SU-DHL-6 (cell line): ENCODE results near the gene AGAP3.

Experiments
- H2AFZ ChIP-seq: fragments of 200-600 bp; sonication (generic); 2 replicates; pipeline ENCODE4 v1.6.1; 2014; ENCODE audit warnings: low read depth, mild to moderate bottlenecking, moderate library complexity, mixed read lengths, antibody characterized with exemption, low read length; ENCODE audit not compliant: severe bottlenecking
- H3F3A ChIP-seq: fragments of 200-600 bp; shearing (Covaris generic); 2 replicates; pipeline ENCODE4 v1.6.0; 2016; ENCODE audit warnings: antibody characterized with exemption, mild to moderate bottlenecking; ENCODE audit not compliant: insufficient read depth
- H3K27ac ChIP-seq: fragments of 200-600 bp; sonication (generic); 2 replicates; pipeline ENCODE4 v1.5.1; 2016; ENCODE audit warnings: low read depth, mild to moderate bottlenecking, low read length, moderate library complexity, mixed read lengths
- H3K27me3 ChIP-seq: fragments of 200-600 bp; sonication (generic), shearing (Covaris generic); 2 replicates; pipeline ENCODE4 v1.6.0; 2014; ENCODE audit warnings: mild to moderate bottlenecking, low read length
- H3K36me3 ChIP-seq: fragments of 200-600 bp; sonication (generic); 2 replicates; pipeline ENCODE4 v1.6.1; 2014; ENCODE audit warnings: mild to moderate bottlenecking, low read length, mixed read lengths
- H3K4me2 ChIP-seq: fragments of 300-600, 200-600 bp; shearing (Covaris generic), sonication (generic); 2 replicates; pipeline ENCODE4 v1.6.0; 2014; ENCODE audit warnings: low read length, low read depth, mild to moderate bottlenecking; ENCODE audit not compliant: poor library complexity, severe bottlenecking
- H3K4me3 ChIP-seq: fragments of 200-600 bp; sonication (generic); 2 replicates; pipeline ENCODE4 v1.5.1; 2014; ENCODE audit warnings: antibody characterized with exemption, low read length, mild to moderate bottlenecking, mixed read lengths; ENCODE audit not compliant: insufficient read depth, poor library complexity, severe bottlenecking
- H3K79me2 ChIP-seq: fragments of 200-600 bp; sonication (generic); 2 replicates; pipeline ENCODE4 v1.6.1; 2014; ENCODE audit warnings: mild to moderate bottlenecking, low read length, moderate library complexity; ENCODE audit not compliant: insufficient read depth
- H3K9ac ChIP-seq: fragments of 200-600 bp; sonication (generic); 2 replicates; pipeline ENCODE4 v1.7.0; 2014; ENCODE audit warnings: mild to moderate bottlenecking, low read length
- H3K9me2 ChIP-seq: fragments of 200-600 bp; sonication (generic); replicated peaks from 2 replicates; pipeline ENCODE4 v1.6.1; 2014; ENCODE audit warnings: low read length; ENCODE audit not compliant: insufficient read depth
- H3K9me3 ChIP-seq: fragments of 200-600 bp; sonication (generic); 2 replicates; pipeline ENCODE4 v1.6.1; 2014; ENCODE audit warnings: low read length, mixed read lengths; ENCODE audit not compliant: insufficient read depth
- H4K20me1 ChIP-seq: fragments of 200-600 bp; sonication (generic); 2 replicates; pipeline ENCODE4 v1.6.1; 2014; ENCODE audit warnings: low read depth, mild to moderate bottlenecking, antibody characterized with exemption, low read length, moderate library complexity, mixed read lengths
- EZH2phosphoT487 ChIP-seq: fragments of 200-600 bp; sonication (generic), shearing (Covaris generic); conservative IDR thresholded peaks from 2 replicates; pipeline ENCODE4 v1.6.1; 2018; ENCODE audit warnings: mild to moderate bottlenecking, antibody characterized with exemption, low read length, moderate library complexity, mixed read lengths
- TF ChIP-seq, protein P1 (sequence below): fragments of 200-600 bp; sonication (generic); IDR thresholded peaks from one replicate; pipeline ENCODE4 v1.5.1; 2017; ENCODE audit warnings: antibody characterized with exemption, mild to moderate bottlenecking, low read length, moderate library complexity; ENCODE audit not compliant: insufficient read depth, poor library complexity, severe bottlenecking

Gene AGAP3

DNA sequence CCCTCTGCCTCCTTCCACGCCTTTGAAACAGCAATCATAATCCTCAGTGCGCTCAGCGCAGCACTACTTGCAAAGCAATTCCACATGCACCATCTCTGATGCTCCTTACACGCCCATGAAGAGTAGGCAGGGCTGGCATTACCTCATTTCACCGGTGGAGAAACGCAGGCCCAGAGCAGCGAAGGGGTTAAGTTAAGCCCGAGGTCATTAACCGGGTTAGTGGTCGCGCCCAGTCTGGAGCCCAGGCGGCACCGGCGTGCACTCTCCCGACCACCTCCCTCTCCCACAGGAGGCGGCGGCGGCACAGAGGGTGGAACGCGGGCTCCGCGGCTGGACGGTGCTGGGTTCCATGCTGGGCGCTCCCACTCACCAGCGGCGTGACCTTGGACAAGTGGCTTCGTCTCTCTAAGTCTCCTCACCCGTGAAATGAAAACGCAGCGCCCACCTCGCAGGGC, 6.2 kb upstream of the AGAP3 start:
- Histone ChIP-seq H3K9me2 (no peaks in the 10 kb centered on the region), H3K4me3 (peak overlapping the region; percentile 83), H2AFZ (peak overlapping the region; percentile 42), H3K79me2 (peaks cover 29% of the 10 kb centered on the region), H3K4me2 (peak overlapping the region; percentile 69), H3K27me3 (no peaks in the 10 kb centered on the region), H3K36me3 (no peaks in the 10 kb centered on the region), H3K27ac (peak overlapping the region; percentile 43), H4K20me1 (no peaks in the 10 kb centered on the region), H3F3A (peaks cover 13% of the 10 kb centered on the region; the same call in 1 of the 2 replicates), H3K9me3 (no peaks in the 10 kb centered on the region), H3K9ac (peak overlapping the region; percentile 82)
- TF ChIP-seq, protein P1, sequence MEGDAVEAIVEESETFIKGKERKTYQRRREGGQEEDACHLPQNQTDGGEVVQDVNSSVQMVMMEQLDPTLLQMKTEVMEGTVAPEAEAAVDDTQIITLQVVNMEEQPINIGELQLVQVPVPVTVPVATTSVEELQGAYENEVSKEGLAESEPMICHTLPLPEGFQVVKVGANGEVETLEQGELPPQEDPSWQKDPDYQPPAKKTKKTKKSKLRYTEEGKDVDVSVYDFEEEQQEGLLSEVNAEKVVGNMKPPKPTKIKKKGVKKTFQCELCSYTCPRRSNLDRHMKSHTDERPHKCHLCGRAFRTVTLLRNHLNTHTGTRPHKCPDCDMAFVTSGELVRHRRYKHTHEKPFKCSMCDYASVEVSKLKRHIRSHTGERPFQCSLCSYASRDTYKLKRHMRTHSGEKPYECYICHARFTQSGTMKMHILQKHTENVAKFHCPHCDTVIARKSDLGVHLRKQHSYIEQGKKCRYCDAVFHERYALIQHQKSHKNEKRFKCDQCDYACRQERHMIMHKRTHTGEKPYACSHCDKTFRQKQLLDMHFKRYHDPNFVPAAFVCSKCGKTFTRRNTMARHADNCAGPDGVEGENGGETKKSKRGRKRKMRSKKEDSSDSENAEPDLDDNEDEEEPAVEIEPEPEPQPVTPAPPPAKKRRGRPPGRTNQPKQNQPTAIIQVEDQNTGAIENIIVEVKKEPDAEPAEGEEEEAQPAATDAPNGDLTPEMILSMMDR, result no peak
- no peak for TF ChIP-seq EZH2phosphoT487

DNA sequence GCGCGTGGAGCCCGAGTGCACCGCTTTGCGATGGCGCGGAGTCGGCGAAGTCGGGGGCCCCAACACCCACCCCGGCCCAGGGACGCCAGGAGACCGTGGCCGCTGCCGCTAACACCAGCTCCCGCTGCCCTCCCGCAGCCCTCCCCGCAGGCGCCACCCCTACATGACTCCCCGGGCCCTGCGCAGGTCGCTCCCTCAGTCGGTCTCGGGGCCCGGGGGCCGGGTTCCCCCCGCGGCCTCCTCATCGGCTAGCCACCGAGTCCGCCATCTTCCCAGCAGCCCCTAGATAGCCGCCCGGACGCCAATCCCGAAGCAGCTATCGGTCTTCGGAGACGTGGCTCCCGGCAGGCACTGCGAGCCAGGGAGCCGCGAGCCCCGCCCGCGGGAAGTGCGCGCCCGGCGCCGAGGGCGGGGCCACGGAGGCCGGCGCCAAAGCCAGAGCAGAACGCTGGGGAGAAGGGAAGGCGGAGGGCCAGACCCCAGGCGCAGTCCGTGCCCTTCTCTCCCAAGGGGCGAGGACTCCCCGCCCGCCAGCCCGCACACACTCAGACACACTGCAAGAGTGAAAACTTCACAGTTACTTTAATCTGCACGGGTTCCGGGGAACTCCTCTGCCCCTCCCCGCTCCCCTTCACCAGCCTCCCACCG, 5.6 kb upstream of the AGAP3 start, which contains the start of gene FASTK:
TSS of gene FASTK (minus strand) at position 288 of the 648 bp plus-strand sequence. CDS start at position 245, 43 bp downstream.
- TF ChIP-seq EZH2phosphoT487, result no peak
- TF ChIP-seq, protein P1, result no peak
- H3K27me3 ChIP-seq, result no peaks in the 10 kb centered on the region
- peak within 1 kb of the TSS; percentile 83 for H3K4me3 ChIP-seq
- peak within 1 kb of the TSS; percentile 82 for H3K9ac ChIP-seq
- H3K9me2 ChIP-seq, result no peaks in the 10 kb centered on the region
- peak within 1 kb of the TSS; percentile 69 for H3K4me2 ChIP-seq
- H2AFZ ChIP-seq, result peak within 1 kb of the TSS; percentile 42
- H3K9me3 ChIP-seq, result no peaks in the 10 kb centered on the region
- no peaks in the 10 kb centered on the region for H4K20me1 ChIP-seq
- peaks cover 29% of the 10 kb centered on the region for H3K79me2 ChIP-seq
- no peaks in the 10 kb centered on the region for H3K36me3 ChIP-seq
- H3F3A ChIP-seq, result peaks cover 14% of the 10 kb centered on the region; the same call in 1 of the 2 replicates
- peak within 1 kb of the TSS; percentile 62 for H3K27ac ChIP-seq

DNA sequence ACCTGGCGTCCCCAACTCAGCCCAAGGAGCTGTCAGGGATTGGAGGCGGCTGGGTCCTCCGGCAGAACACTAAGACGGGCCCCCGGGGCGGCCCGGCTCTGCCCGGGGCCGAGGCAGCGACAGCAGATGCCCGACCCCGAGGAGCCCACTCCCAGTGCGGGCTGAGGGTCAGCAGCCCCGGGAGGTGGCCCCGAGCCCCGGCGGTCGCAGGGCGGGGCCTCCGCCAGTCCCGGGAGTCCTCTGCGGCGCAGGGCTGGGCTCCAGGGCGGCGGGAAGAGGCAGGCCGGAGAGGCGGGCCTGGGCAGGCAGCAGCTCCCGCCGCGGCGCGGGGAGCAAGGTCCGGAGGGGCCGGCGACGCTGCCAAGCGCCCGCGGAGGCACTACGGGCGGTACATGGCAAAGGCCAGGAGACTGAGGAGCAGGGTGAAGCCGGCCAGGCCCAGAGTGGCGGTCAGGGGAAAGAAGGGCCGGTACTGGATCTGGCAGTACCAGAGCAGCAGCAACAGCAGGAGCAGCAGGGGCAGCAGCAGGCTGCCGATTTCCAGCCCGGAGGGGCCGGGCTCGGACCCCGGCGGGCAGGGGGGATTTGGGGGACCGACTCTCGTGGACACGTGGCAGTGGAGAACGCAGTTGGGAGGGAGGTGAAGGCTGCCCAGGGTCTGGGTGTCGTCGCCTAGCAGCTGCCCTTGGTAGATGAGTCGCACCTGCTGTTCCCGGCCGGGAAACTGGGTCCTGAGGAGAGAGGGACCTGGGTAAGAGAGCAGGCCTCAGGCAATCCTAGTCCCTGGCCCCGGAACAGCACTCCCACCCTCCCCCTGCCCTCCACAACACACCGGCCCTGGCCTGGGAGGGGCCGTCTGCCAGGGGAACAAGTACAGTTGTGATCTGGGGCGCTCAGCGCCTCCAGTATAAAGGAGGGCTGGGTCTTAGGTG, 4.8 kb upstream of the AGAP3 start:
- Histone ChIP-seq H3K36me3 (no peaks in the 10 kb centered on the region), H3K79me2 (peaks cover 29% of the 10 kb centered on the region), H3K9me3 (no peaks in the 10 kb centered on the region), H3K27me3 (no peaks in the 10 kb centered on the region), H2AFZ (peak overlapping the region; percentile 42), H3K4me3 (peak overlapping the region; percentile 83), H3K27ac (peak overlapping the region; percentile 62), H3K4me2 (peak overlapping the region; percentile 69), H3K9ac (peak overlapping the region; percentile 82), H3F3A (peaks cover 14% of the 10 kb centered on the region; the same call in 1 of the 2 replicates), H3K9me2 (no peaks in the 10 kb centered on the region), H4K20me1 (no peaks in the 10 kb centered on the region)
- TF ChIP-seq, protein P1, result no peak
- TF ChIP-seq EZH2phosphoT487, result no peak
